Mesothelial cell of epicardium (in vitro differentiated cells): ENCODE data around the gene SFXN4. TPM values are rescaled to one million over a fixed set of nuclear protein-coding genes. Genes with fewer than 3 reads are reported as not detected.
"Not testable (repeated sequence)": the region's sequence is repeated elsewhere in the genome, so short reads cannot be mapped to it uniquely, and the experiment has no call there.

Experiments
- DNase-seq, 2 experiments: peaks; one replicate each; pipeline ENCODE4 v3.0.0; 2021; ENCODE audit warnings: low spot score in 2 of 2; ENCODE audit not compliant: unreplicated experiment in 2 of 2
- H3K27ac Mint-ChIP-seq: 2 replicates; pipeline ENCODE4 v1.8.0; 2021; ENCODE audit warnings: mixed read lengths
- H3K27me3 Mint-ChIP-seq: 2 replicates; pipeline ENCODE4 v1.8.0; 2021; ENCODE audit warnings: low read depth, mixed read lengths
- H3K36me3 Mint-ChIP-seq: 2 replicates; pipeline ENCODE4 v1.8.0; 2021; ENCODE audit warnings: mixed read lengths
- H3K4me1 Mint-ChIP-seq: 2 replicates; pipeline ENCODE4 v1.8.0; 2021; ENCODE audit warnings: mixed read lengths
- H3K4me3 Mint-ChIP-seq: 2 replicates; pipeline ENCODE4 v1.8.0; 2021; ENCODE audit warnings: mild to moderate bottlenecking, moderate library complexity, mixed read lengths
- H3K9me3 Mint-ChIP-seq: 2 replicates; pipeline ENCODE4 v1.8.0; 2021; ENCODE audit warnings: mixed read lengths
- CTCF ChIP-seq: fragments of 200-600 bp; sonication (generic); IDR thresholded peaks from one replicate; pipeline ENCODE4 v1.5.0; 2021; ENCODE audit warnings: antibody characterized with exemption; ENCODE audit not compliant: unreplicated experiment
- total RNA-seq: library from RNA; stranded (reverse); gene quantifications from 3 replicates; pipeline ENCODE4 v1.2.1, GENCODE V29; 2021

The SFXN4 gene
- total RNA-seq, 1 donor from 2014 or later: 37.2 TPM

GRCh38 chr10:119113751-119114732, 51.5 kb downstream of the SFXN4 start:
- Mint-ChIP-seq H3K36me3 (peaks cover 38% of the 10 kb centered on the region), H3K9me3 (no peaks in the 10 kb centered on the region), H3K4me1 (peaks cover 2% of the 10 kb centered on the region), H3K27ac (peak overlapping the region; percentile 66), H3K27me3 (no peaks in the 10 kb centered on the region), H3K4me3 (no peak overlapping the region)
- no peak for DNase-seq
- TF ChIP-seq CTCF: no peak

- H3K4me1 Mint-ChIP-seq: peaks cover 2% of the 10 kb centered on the region
- no peak for TF ChIP-seq CTCF
- no peak overlapping the region for H3K4me3 Mint-ChIP-seq
- no peak for DNase-seq
- H3K36me3 Mint-ChIP-seq: peaks cover 35% of the 10 kb centered on the region
- no peak overlapping the region for H3K27ac Mint-ChIP-seq
- no peaks in the 10 kb centered on the region for H3K27me3 Mint-ChIP-seq
- no peaks in the 10 kb centered on the region for H3K9me3 Mint-ChIP-seq
Observed at GRCh38 chr10:119112056-119112455, 53.5 kb downstream of the SFXN4 start.

GRCh38 chr10:119107771-119108170, 57.7 kb downstream of the SFXN4 start:
- not testable (repeated sequence) for H3K9me3 Mint-ChIP-seq, H3K4me3 Mint-ChIP-seq, DNase-seq, H3K27me3 Mint-ChIP-seq, H3K4me1 Mint-ChIP-seq, H3K27ac Mint-ChIP-seq
- H3K36me3 Mint-ChIP-seq: peaks cover 17% of the 10 kb centered on the region

GRCh38 chr10:119107106-119107505, 58.4 kb downstream of the SFXN4 start:
- not testable (repeated sequence) for DNase-seq, H3K4me1 Mint-ChIP-seq, H3K27me3 Mint-ChIP-seq, H3K4me3 Mint-ChIP-seq, H3K9me3 Mint-ChIP-seq, H3K27ac Mint-ChIP-seq
- H3K36me3 Mint-ChIP-seq: peaks cover 15% of the 10 kb centered on the region

GRCh38 chr10:119105899-119106298, 59.6 kb downstream of the SFXN4 start:
- H3K4me1 Mint-ChIP-seq, H3K27ac Mint-ChIP-seq: not testable (repeated sequence)

GRCh38 chr10:119105155-119105554, 60.4 kb downstream of the SFXN4 start:
- Mint-ChIP-seq H3K4me3 (peak overlapping the region; percentile 74), H3K4me1 (peaks cover 8% of the 10 kb centered on the region), H3K27me3 (no peaks in the 10 kb centered on the region), H3K36me3 (peaks cover 10% of the 10 kb centered on the region), H3K9me3 (no peaks in the 10 kb centered on the region), H3K27ac (no peak overlapping the region)
- no peak for TF ChIP-seq CTCF
- no peak for DNase-seq

More at GRCh38 chr10:119105899-119106298, 59.6 kb downstream of the SFXN4 start:
- DNase-seq, H3K9me3 Mint-ChIP-seq, H3K27me3 Mint-ChIP-seq, H3K36me3 Mint-ChIP-seq: not testable (repeated sequence)
- H3K4me3 Mint-ChIP-seq: peak overlapping the region; percentile 22

- H3K4me1 Mint-ChIP-seq: peaks cover 8% of the 10 kb centered on the region
- H3K27ac Mint-ChIP-seq: no peak overlapping the region
- peak overlapping the region; percentile 74 for H3K4me3 Mint-ChIP-seq
- no peak for TF ChIP-seq CTCF
- no peak for DNase-seq
- no peaks in the 10 kb centered on the region for H3K27me3 Mint-ChIP-seq
- H3K9me3 Mint-ChIP-seq: no peaks in the 10 kb centered on the region
- peaks cover 6% of the 10 kb centered on the region for H3K36me3 Mint-ChIP-seq
Observed at GRCh38 chr10:119104654-119105015, 60.9 kb downstream of the SFXN4 start.
